ENCODE measurements around the gene NOP9. TPM values are rescaled to one million over a fixed set of nuclear protein-coding genes. Genes with fewer than 3 reads are reported as not detected.
"Not testable (repeated sequence)": the region's sequence is repeated elsewhere in the genome, so short reads cannot be mapped to it uniquely, and the experiment has no call there.

The NOP9 gene
- total and polyA plus RNA-seq, 2 donors: 7.9 to 14.9 TPM

GRCh38 chr14:24343795-24344660, 44.4 kb downstream of the NOP9 start:
- H3K4me3 ChIP-seq (ENCODE audit: low read length in 2 of 2): no peak overlapping the region
- no peaks in the 10 kb centered on the region for H3K36me3 ChIP-seq (ENCODE audit: control insufficient read depth in 2 of 2, insufficient read depth in 2 of 2, low read length in 1 of 2)
- no peak overlapping the region for H3K27ac ChIP-seq (ENCODE audit: low read depth in 1 of 2, low read length in 1 of 2)
- H3K9me3 ChIP-seq (ENCODE audit: control insufficient read depth in 2 of 2, insufficient read depth in 1 of 2, low read length in 1 of 2): no peaks in the 10 kb centered on the region
- WGBS: 88% methylated on average over 7 of the region's 7 CpGs
- H3K27me3 ChIP-seq (ENCODE audit: control insufficient read depth in 2 of 2, insufficient read depth in 1 of 2, low read length in 1 of 2): peaks cover 3 to 41% of the 10 kb centered on the region in 2 donors
- peaks cover 2 to 12% of the 10 kb centered on the region in 2 donors for H3K4me1 ChIP-seq (ENCODE audit: control insufficient read depth in 2 of 2, insufficient read depth in 2 of 2, low read length in 2 of 2)
- no peak for DNase-seq (ENCODE audit: low read depth in 6 of 9, low spot score in 9 of 9)

GRCh38 chr14:24347134-24347533, 47.5 kb downstream of the NOP9 start:
- 93% methylated on average over 1 of the region's 1 CpG for WGBS
- DNase-seq (ENCODE audit: low read depth in 6 of 9, low spot score in 9 of 9): no peak
- no peak overlapping the region for H3K27ac ChIP-seq (ENCODE audit: low read depth in 1 of 2, low read length in 1 of 2)

DNA sequence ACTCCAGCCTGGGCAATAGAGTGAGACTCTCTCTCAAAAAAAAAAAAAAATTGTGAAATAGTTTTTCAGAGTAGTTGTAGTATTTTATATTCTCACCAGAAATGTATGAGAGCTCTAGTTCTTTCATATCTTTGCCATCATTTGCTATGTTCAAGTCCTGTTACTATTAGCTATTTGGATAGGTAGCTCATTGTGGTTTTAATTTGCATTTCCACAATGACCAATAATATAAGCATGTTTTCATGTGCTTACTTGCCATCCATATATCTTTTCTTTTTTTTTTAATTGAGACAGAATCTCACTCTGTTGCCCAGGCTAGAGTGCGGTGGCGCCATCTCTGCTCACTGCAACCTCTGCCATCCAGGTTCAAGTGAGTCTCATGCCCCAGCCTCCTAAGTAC, 48.5 kb downstream of the NOP9 start:
- DNase-seq (ENCODE audit: low read depth in 6 of 9, low spot score in 9 of 9): no peak
- 98% methylated on average over 2 of the region's 2 CpGs for WGBS
- Histone ChIP-seq H3K4me3 (ENCODE audit: low read length in 2 of 2) (no peak overlapping the region), H3K27me3 (ENCODE audit: control insufficient read depth in 2 of 2, insufficient read depth in 1 of 2, low read length in 1 of 2) (peaks cover 2 to 46% of the 10 kb centered on the region in 2 donors), H3K36me3 (ENCODE audit: control insufficient read depth in 2 of 2, insufficient read depth in 2 of 2, low read length in 1 of 2) (no peaks in the 10 kb centered on the region), H3K27ac (ENCODE audit: low read depth in 1 of 2, low read length in 1 of 2) (no peak overlapping the region), H3K4me1 (ENCODE audit: control insufficient read depth in 2 of 2, insufficient read depth in 2 of 2, low read length in 2 of 2) (no peaks in the 10 kb centered on the region), H3K9me3 (ENCODE audit: control insufficient read depth in 2 of 2, insufficient read depth in 1 of 2, low read length in 1 of 2) (no peaks in the 10 kb centered on the region)

More at GRCh38 chr14:24347134-24347533, 47.5 kb downstream of the NOP9 start:
- no peaks in the 10 kb centered on the region for H3K36me3 ChIP-seq (ENCODE audit: control insufficient read depth in 2 of 2, insufficient read depth in 2 of 2, low read length in 1 of 2)
- peaks cover 0 to 43% of the 10 kb centered on the region in 2 donors for H3K27me3 ChIP-seq (ENCODE audit: control insufficient read depth in 2 of 2, insufficient read depth in 1 of 2, low read length in 1 of 2)
- no peaks in the 10 kb centered on the region for H3K9me3 ChIP-seq (ENCODE audit: control insufficient read depth in 2 of 2, insufficient read depth in 1 of 2, low read length in 1 of 2)
- no peak overlapping the region for H3K4me3 ChIP-seq (ENCODE audit: low read length in 2 of 2)
- H3K4me1 ChIP-seq (ENCODE audit: control insufficient read depth in 2 of 2, insufficient read depth in 2 of 2, low read length in 2 of 2): no peaks in the 10 kb centered on the region

- H3K27me3 ChIP-seq (ENCODE audit: control insufficient read depth in 2 of 2, insufficient read depth in 1 of 2, low read length in 1 of 2): peaks cover 2 to 42% of the 10 kb centered on the region in 2 donors
- 92% methylated on average over 5 of the region's 5 CpGs for WGBS
- no peaks in the 10 kb centered on the region for H3K9me3 ChIP-seq (ENCODE audit: control insufficient read depth in 2 of 2, insufficient read depth in 1 of 2, low read length in 1 of 2)
- no peaks in the 10 kb centered on the region for H3K4me1 ChIP-seq (ENCODE audit: control insufficient read depth in 2 of 2, insufficient read depth in 2 of 2, low read length in 2 of 2)
- H3K4me3 ChIP-seq (ENCODE audit: low read length in 2 of 2): no peak overlapping the region
- no peaks in the 10 kb centered on the region for H3K36me3 ChIP-seq (ENCODE audit: control insufficient read depth in 2 of 2, insufficient read depth in 2 of 2, low read length in 1 of 2)
- H3K27ac ChIP-seq (ENCODE audit: low read depth in 1 of 2, low read length in 1 of 2): no peak overlapping the region
- DNase-seq (ENCODE audit: low read depth in 6 of 9, low spot score in 9 of 9): no peak
These were observed 50.1 kb downstream of the NOP9 start for GRCh38 chr14:24349742-24350141.

DNA sequence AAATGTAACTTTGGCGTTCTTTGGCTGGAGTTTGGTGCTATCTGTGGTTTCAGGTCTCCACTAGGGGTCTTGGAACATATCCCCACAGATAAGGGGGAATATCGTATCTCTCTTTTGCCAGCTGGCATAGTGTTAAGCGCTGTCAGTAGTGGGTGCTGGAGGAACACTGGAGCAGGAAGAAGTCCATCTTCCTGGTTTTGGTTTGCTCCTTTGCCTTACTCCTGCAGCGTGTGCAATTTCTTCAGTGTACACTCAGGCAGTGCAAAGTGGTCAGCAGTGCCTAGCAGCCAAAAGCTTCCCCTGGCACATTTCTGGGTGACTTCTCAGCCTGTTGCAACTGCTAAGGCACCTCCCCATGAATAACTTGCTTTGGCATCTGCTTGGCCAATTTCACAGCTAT, 51.9 kb downstream of the NOP9 start:
- WGBS: 45% methylated on average over 4 of the region's 4 CpGs
- peaks cover 2 to 40% of the 10 kb centered on the region in 2 donors for H3K27me3 ChIP-seq (ENCODE audit: control insufficient read depth in 2 of 2, insufficient read depth in 1 of 2, low read length in 1 of 2)
- H3K4me1 ChIP-seq (ENCODE audit: control insufficient read depth in 2 of 2, insufficient read depth in 2 of 2, low read length in 2 of 2): no peaks in the 10 kb centered on the region
- H3K4me3 ChIP-seq (ENCODE audit: low read length in 2 of 2): no peak overlapping the region
- H3K27ac ChIP-seq (ENCODE audit: low read depth in 1 of 2, low read length in 1 of 2): no peak overlapping the region
- DNase-seq (ENCODE audit: low read depth in 6 of 9, low spot score in 9 of 9): no peak
- H3K9me3 ChIP-seq (ENCODE audit: control insufficient read depth in 2 of 2, insufficient read depth in 1 of 2, low read length in 1 of 2): no peaks in the 10 kb centered on the region
- no peaks in the 10 kb centered on the region for H3K36me3 ChIP-seq (ENCODE audit: control insufficient read depth in 2 of 2, insufficient read depth in 2 of 2, low read length in 1 of 2)

DNA sequence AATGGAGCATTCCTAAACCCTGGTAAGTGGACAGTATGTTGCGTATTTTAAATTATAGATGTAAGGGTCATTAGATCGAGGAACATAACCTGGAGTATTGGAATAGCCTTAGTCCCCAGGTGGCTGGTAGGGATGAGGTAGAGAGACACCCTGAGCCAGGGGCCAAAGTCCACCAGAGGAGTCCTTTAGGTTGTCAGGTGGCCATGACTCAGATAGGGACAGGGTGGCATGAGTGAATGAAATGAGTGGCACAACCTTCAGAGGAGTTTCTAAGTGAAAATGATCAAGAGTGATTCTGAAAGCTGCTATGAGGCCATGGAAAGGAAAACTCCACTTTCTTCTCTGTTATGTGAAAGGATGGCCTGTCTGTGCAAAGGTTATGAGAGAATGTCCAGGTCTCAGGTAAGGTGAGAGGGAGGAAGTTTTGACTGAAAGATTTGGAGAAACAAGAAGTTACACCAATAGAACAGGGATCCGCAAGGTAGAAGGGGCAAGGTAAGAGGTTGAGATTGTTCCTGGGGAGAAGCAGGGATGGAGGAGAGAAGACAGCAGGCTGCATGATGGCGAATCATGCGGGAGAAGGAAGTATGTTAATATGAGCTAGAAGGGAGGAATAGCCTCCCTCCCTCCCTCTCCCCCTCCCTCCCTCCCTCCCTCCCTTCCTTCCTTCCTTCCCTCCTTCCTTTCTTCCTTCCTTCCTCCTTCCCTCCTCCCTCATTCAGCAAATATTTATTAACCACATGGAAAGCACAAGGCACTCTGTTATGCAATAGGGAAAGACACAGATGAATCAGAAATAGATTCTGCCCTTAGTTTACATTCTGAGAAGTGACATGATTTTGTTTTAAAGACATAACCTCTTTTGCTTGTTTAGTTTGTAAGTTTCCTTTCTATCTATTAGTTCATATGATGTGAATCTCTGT, 54.2 kb downstream of the NOP9 start:
- WGBS: 86% methylated on average over 5 of the region's 5 CpGs
- no peak for DNase-seq (ENCODE audit: low read depth in 6 of 9, low spot score in 9 of 9)
- Histone ChIP-seq H3K9me3 (ENCODE audit: control insufficient read depth in 2 of 2, insufficient read depth in 1 of 2, low read length in 1 of 2) (no peaks in the 10 kb centered on the region), H3K36me3 (ENCODE audit: control insufficient read depth in 2 of 2, insufficient read depth in 2 of 2, low read length in 1 of 2) (no peaks in the 10 kb centered on the region), H3K4me3 (ENCODE audit: low read length in 2 of 2) (no peak overlapping the region), H3K27me3 (ENCODE audit: control insufficient read depth in 2 of 2, insufficient read depth in 1 of 2, low read length in 1 of 2) (peaks cover 4 to 31% of the 10 kb centered on the region in 2 donors), H3K4me1 (ENCODE audit: control insufficient read depth in 2 of 2, insufficient read depth in 2 of 2, low read length in 2 of 2) (no peaks in the 10 kb centered on the region), H3K27ac (ENCODE audit: low read depth in 1 of 2, low read length in 1 of 2) (no peak overlapping the region)

GRCh38 chr14:24354482-24354825, 54.8 kb downstream of the NOP9 start:
- not testable (repeated sequence) for H3K9me3 ChIP-seq (ENCODE audit: control insufficient read depth in 2 of 2, insufficient read depth in 1 of 2, low read length in 1 of 2); H3K27ac ChIP-seq (ENCODE audit: low read depth in 1 of 2, low read length in 1 of 2); DNase-seq (ENCODE audit: low read depth in 6 of 9, low spot score in 9 of 9); H3K4me1 ChIP-seq (ENCODE audit: control insufficient read depth in 2 of 2, insufficient read depth in 2 of 2, low read length in 2 of 2); H3K4me3 ChIP-seq (ENCODE audit: low read length in 2 of 2); H3K36me3 ChIP-seq (ENCODE audit: control insufficient read depth in 2 of 2, insufficient read depth in 2 of 2, low read length in 1 of 2)
- peaks cover 4 to 28% of the 10 kb centered on the region in 2 donors for H3K27me3 ChIP-seq (ENCODE audit: control insufficient read depth in 2 of 2, insufficient read depth in 1 of 2, low read length in 1 of 2)
- 98% methylated on average over 3 of the region's 3 CpGs for WGBS

DNA sequence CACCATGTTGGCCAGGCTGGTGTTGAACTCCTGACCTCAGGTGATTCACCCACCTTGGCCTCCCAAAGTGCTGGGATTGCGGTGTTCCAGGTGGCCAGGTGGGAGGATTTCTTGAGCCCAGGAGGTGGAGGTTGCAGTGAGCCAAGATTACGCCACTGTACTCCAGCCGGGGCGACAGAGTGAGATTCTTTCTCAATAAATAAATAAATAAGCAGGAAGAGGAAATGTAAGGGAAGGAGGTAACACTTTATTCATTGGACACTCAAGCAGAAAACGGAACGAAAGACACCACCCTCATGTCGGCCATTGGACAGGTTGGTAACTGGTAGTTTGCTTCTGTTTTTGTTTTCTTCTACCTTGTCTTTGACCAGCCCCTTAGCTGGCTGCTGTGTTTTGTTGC, 55.4 kb downstream of the NOP9 start:
- H3K4me3 ChIP-seq (ENCODE audit: low read length in 2 of 2): no peak overlapping the region
- H3K27me3 ChIP-seq (ENCODE audit: control insufficient read depth in 2 of 2, insufficient read depth in 1 of 2, low read length in 1 of 2): peaks cover 4 to 24% of the 10 kb centered on the region in 2 donors
- DNase-seq (ENCODE audit: low read depth in 6 of 9, low spot score in 9 of 9): no peak
- no peaks in the 10 kb centered on the region for H3K4me1 ChIP-seq (ENCODE audit: control insufficient read depth in 2 of 2, insufficient read depth in 2 of 2, low read length in 2 of 2)
- 98% methylated on average over 7 of the region's 7 CpGs for WGBS
- H3K36me3 ChIP-seq (ENCODE audit: control insufficient read depth in 2 of 2, insufficient read depth in 2 of 2, low read length in 1 of 2): no peaks in the 10 kb centered on the region
- H3K27ac ChIP-seq (ENCODE audit: low read depth in 1 of 2, low read length in 1 of 2): no peak overlapping the region
- H3K9me3 ChIP-seq (ENCODE audit: control insufficient read depth in 2 of 2, insufficient read depth in 1 of 2, low read length in 1 of 2): no peaks in the 10 kb centered on the region

GRCh38 chr14:24356208-24356607, 56.6 kb downstream of the NOP9 start:
- H3K9me3 ChIP-seq (ENCODE audit: control insufficient read depth in 2 of 2, insufficient read depth in 1 of 2, low read length in 1 of 2): no peaks in the 10 kb centered on the region
- no peak overlapping the region for H3K27ac ChIP-seq (ENCODE audit: low read depth in 1 of 2, low read length in 1 of 2)
- H3K4me3 ChIP-seq (ENCODE audit: low read length in 2 of 2): no peak overlapping the region
- no peaks in the 10 kb centered on the region for H3K4me1 ChIP-seq (ENCODE audit: control insufficient read depth in 2 of 2, insufficient read depth in 2 of 2, low read length in 2 of 2)
- DNase-seq (ENCODE audit: low read depth in 6 of 9, low spot score in 9 of 9): no peak
- H3K36me3 ChIP-seq (ENCODE audit: control insufficient read depth in 2 of 2, insufficient read depth in 2 of 2, low read length in 1 of 2): no peaks in the 10 kb centered on the region
- WGBS: 95% methylated on average over 4 of the region's 4 CpGs
- peaks cover 4 to 16% of the 10 kb centered on the region in 2 donors for H3K27me3 ChIP-seq (ENCODE audit: control insufficient read depth in 2 of 2, insufficient read depth in 1 of 2, low read length in 1 of 2)
